ENCODE data around the gene C10orf143.
"Not testable (repeated sequence)": the region's sequence is repeated elsewhere in the genome, so short reads cannot be mapped to it uniquely, and the experiment has no call there.

- TF ChIP-seq EZH2, CTCF (IDR thresholded peaks at IDR 0.05): not testable (repeated sequence)
Measured at GRCh38 chr10:130116942-130117341, 6.3 kb upstream of the C10orf143 start.
